Cardiac fibroblast (primary cell): ENCODE measurements around the gene AP4S1.

Experiments
- DNase-seq, 2 donors: peaks; one replicate each; pipeline versions ENCODE4 v3.0.0 to v3.0.0-alpha.2; 2010; ENCODE audit warnings: low read depth in 2 of 2
- H3K4me3 ChIP-seq, 2 donors: replicated peaks in 1 of 2; 1 replicate in 1 of 2; 2 replicates in 1 of 2; pipeline ENCODE4 v1.5.1; 2011; ENCODE audit warnings: low read depth in 2 of 2, low read length in 2 of 2, mild to moderate bottlenecking in 2 of 2, moderate library complexity in 1 of 2
- CTCF ChIP-seq: IDR thresholded peaks from one replicate; pipeline ENCODE4 v1.5.1; 2011; ENCODE audit warnings: low read depth, mild to moderate bottlenecking, low read length, inconsistent platforms

The AP4S1 gene

GRCh38 chr14:31027847-31028246, 2.4 kb downstream of the AP4S1 start:
- no peak overlapping the region for H3K4me3 ChIP-seq
- no peak for TF ChIP-seq CTCF
- DNase-seq = no peak

GRCh38 chr14:31029016-31029970, 3.8 kb downstream of the AP4S1 start:
- no peak for DNase-seq
- no peak for TF ChIP-seq CTCF
- H3K4me3 ChIP-seq = no peak overlapping the region

GRCh38 chr14:31030469-31030868, 5.0 kb downstream of the AP4S1 start:
- no peak for TF ChIP-seq CTCF
- no peak overlapping the region for H3K4me3 ChIP-seq
- no peak for DNase-seq

- H3K4me3 ChIP-seq = no peak overlapping the region
- DNase-seq = no peak
- TF ChIP-seq CTCF = no peak
Observed at GRCh38 chr14:31036552-31036951, 11.1 kb downstream of the AP4S1 start.

- DNase-seq = peak in 1 of 2 donors; percentile 51
- no peak for TF ChIP-seq CTCF
Observed at GRCh38 chr14:31037709-31038221, 12.3 kb downstream of the AP4S1 start.

GRCh38 chr14:31038521-31039166, 13.2 kb downstream of the AP4S1 start:
- H3K4me3 ChIP-seq = no peak overlapping the region
- no peak for TF ChIP-seq CTCF
- peak; percentile 62 to 69 for DNase-seq

More at GRCh38 chr14:31037709-31038221, 12.3 kb downstream of the AP4S1 start:
- H3K4me3 ChIP-seq = no peak overlapping the region
